Body of pancreas (tissue), 4 donors: ENCODE measurements around the gene NECTIN4. TPM values are rescaled to one million over a fixed set of nuclear protein-coding genes. Genes with fewer than 3 reads are reported as not detected.

Source experiments
- ATAC-seq: fragments of 150-250 bp; one replicate; pipeline ENCODE4 v1.9.1; 2016
- DNase-seq, 4 donors: peaks; one replicate each; pipeline ENCODE4 v3.0.0-alpha.2; 2019
- H3K27ac ChIP-seq, 4 donors: fragments of 200-600 bp; sonication (generic); 1 replicate in 3 of 4; 2 replicates in 1 of 4; pipeline versions ENCODE4 v1.5.1 to v1.6.1; 2016 to 2019; ENCODE audit warnings: mild to moderate bottlenecking in 1 of 4, mixed read lengths in 1 of 4, moderate library complexity in 1 of 4
- H3K27me3 ChIP-seq, 2 donors: fragments of 200-600 bp; sonication (generic); one replicate each; pipeline ENCODE4 v1.6.0; 2016; ENCODE audit warnings: mild to moderate bottlenecking in 1 of 2
- H3K36me3 ChIP-seq, 2 donors: fragments of 200-600 bp; sonication (generic); replicated peaks in 1 of 2; 2 replicates each; pipeline ENCODE4 v1.5.1; 2016; ENCODE audit warnings: low read depth in 2 of 2; ENCODE audit not compliant: insufficient read depth in 1 of 2
- H3K4me1 ChIP-seq: fragments of 200-600 bp; sonication (generic); one replicate; pipeline ENCODE4 v1.6.0; 2016
- H3K4me3 ChIP-seq, 2 donors: fragments of 200-600 bp; sonication (generic); 1 replicate in 1 of 2; 2 replicates in 1 of 2; pipeline ENCODE4 v1.5.1; 2016 to 2019
- H3K9me3 ChIP-seq, 3 donors: fragments of 200-600 bp; sonication (generic); 1 replicate in 2 of 3; 2 replicates in 1 of 3; pipeline ENCODE4 v1.5.1; 2016
- CTCF ChIP-seq, 7 experiments: fragments of 450-650 bp in 4 of 7; fragments of 200-600 bp in 3 of 7; sonication (generic) in 3 of 7; IDR thresholded peaks; one replicate each; pipeline ENCODE4 v1.5.1; 2016 to 2019; ENCODE audit warnings: antibody characterized with exemption in 7 of 7
- POLR2A ChIP-seq, 3 donors: fragments of 450-650 bp; IDR thresholded peaks; one replicate each; pipeline ENCODE4 v1.6.1; 2016; ENCODE audit warnings: antibody characterized with exemption in 3 of 3, mild to moderate bottlenecking in 2 of 3
- WGBS, 2 donors: methylation state at CpG; one replicate each; pipeline ENCODE4 v1.1.5; 2017; 5-methylcytosine and 5-hydroxymethylcytosine counted together
- intact Hi-C: fragments of 100-400 bp; cut with DNase I; formaldehyde crosslinking; loops from one replicate; pipeline ENCODE4 v1.15.1; 2023
- total RNA-seq, 2 donors: library from RNA; depleted of rRNA; stranded (reverse); fragments of >200 nt; gene quantifications; one replicate each; pipeline ENCODE4 v1.1.0, GENCODE V29; 2016

The NECTIN4 gene
- total RNA-seq, 2 donors from 2014 or later = 3.0 to 4.2 TPM

GRCh38 chr1:161127649-161128048, 38.3 kb upstream of the NECTIN4 start:
- no peak for TF ChIP-seq POLR2A (IDR thresholded peaks at IDR 0.05)
- TF ChIP-seq CTCF (IDR thresholded peaks at IDR 0.05) = no peak
- H3K27ac ChIP-seq = no peak overlapping the region

GRCh38 chr1:161122967-161123366, 33.6 kb upstream of the NECTIN4 start:
- H3K27me3 ChIP-seq = no peaks in the 10 kb centered on the region
- H3K4me1 ChIP-seq = peaks cover 33% of the 10 kb centered on the region
- intact Hi-C loops = no loop called here
- ATAC-seq = no peak
- no peak for DNase-seq
- TF ChIP-seq POLR2A (IDR thresholded peaks at IDR 0.05) = no peak
- TF ChIP-seq CTCF (IDR thresholded peaks at IDR 0.05) = no peak
- H3K27ac ChIP-seq = no peak overlapping the region
- 85 to 92% methylated on average over 6 of the region's 6 CpGs for WGBS, 2 donors
- H3K36me3 ChIP-seq = peaks cover 4 to 27% of the 10 kb centered on the region in 2 donors
- H3K4me3 ChIP-seq = no peak overlapping the region
- H3K9me3 ChIP-seq = no peaks in the 10 kb centered on the region

More at GRCh38 chr1:161127649-161128048, 38.3 kb upstream of the NECTIN4 start:
- Histone ChIP-seq H3K4me3 (no peak overlapping the region), H3K4me1 (peaks cover 26% of the 10 kb centered on the region), H3K36me3 (peaks cover 0 to 18% of the 10 kb centered on the region in 2 donors), H3K27me3 (no peaks in the 10 kb centered on the region), H3K9me3 (no peaks in the 10 kb centered on the region)
- intact Hi-C loops = no loop called here
- 76 to 92% methylated on average over 2 of the region's 2 CpGs for WGBS, 2 donors
- DNase-seq (no peak), ATAC-seq (no peak)

GRCh38 chr1:161121834-161122233, 32.5 kb upstream of the NECTIN4 start:
- Histone ChIP-seq H3K27ac (no peak overlapping the region), H3K9me3 (no peaks in the 10 kb centered on the region), H3K4me3 (no peak overlapping the region), H3K4me1 (peaks cover 36% of the 10 kb centered on the region), H3K27me3 (no peaks in the 10 kb centered on the region), H3K36me3 (peaks cover 4 to 27% of the 10 kb centered on the region in 2 donors)
- ATAC-seq (no peak), DNase-seq (no peak)
- 67 to 69% methylated on average over 4 of the region's 4 CpGs for WGBS, 2 donors
- intact Hi-C loops = no loop called here
- TF ChIP-seq CTCF (IDR thresholded peaks at IDR 0.05) = no peak
- no peak for TF ChIP-seq POLR2A (IDR thresholded peaks at IDR 0.05)

- H3K27me3 ChIP-seq = no peaks in the 10 kb centered on the region
- intact Hi-C loops = no loop called here
- peaks cover 4 to 27% of the 10 kb centered on the region in 2 donors for H3K36me3 ChIP-seq
- TF ChIP-seq POLR2A (IDR thresholded peaks at IDR 0.05) (no peak), CTCF (IDR thresholded peaks at IDR 0.05) (no peak)
- 92 to 93% methylated on average over 3 of the region's 3 CpGs for WGBS, 2 donors
- peak overlapping the region in 2 of 4 donors; percentile 89 to 96 for H3K27ac ChIP-seq
- ATAC-seq = no peak
- H3K9me3 ChIP-seq = no peaks in the 10 kb centered on the region
- H3K4me1 ChIP-seq = peaks cover 43% of the 10 kb centered on the region
- no peak for DNase-seq
- no peak overlapping the region for H3K4me3 ChIP-seq
These were observed 31.8 kb upstream of the NECTIN4 start for GRCh38 chr1:161121042-161121650.
